HG03439 (cell line): ENCODE measurements around the gene SLC30A3.
"Not testable (repeated sequence)": the region's sequence is repeated elsewhere in the genome, so short reads cannot be mapped to it uniquely, and the experiment has no call there.

Experiments
- ATAC-seq: cut with Tn5 transposase; IDR thresholded peaks from one replicate; pipeline ENCODE4 v1.9.1; 2021; ENCODE audit warnings: mild to moderate bottlenecking, moderate library complexity; ENCODE audit not compliant: unreplicated experiment

SLC30A3 gene

DNA sequence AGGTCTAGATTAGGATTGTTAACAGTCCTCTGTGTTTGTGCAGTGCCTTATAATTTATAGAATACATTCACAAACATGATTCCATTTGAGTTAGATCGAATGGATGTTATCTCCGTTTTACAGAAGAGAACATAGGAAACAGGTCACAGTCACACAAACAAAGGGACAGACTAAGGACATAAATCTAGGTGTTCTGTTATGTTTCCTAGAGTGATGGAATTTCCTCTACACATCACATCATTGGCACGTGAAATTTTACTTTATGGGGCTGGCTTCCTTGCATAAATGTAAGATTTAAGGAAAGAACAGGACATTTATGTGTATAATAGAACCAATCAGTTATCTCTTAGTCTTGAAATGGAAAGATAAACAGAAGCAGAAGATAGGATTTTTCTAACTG lies 25.8 kb upstream of the SLC30A3 start:
- ATAC-seq: no peak

DNA sequence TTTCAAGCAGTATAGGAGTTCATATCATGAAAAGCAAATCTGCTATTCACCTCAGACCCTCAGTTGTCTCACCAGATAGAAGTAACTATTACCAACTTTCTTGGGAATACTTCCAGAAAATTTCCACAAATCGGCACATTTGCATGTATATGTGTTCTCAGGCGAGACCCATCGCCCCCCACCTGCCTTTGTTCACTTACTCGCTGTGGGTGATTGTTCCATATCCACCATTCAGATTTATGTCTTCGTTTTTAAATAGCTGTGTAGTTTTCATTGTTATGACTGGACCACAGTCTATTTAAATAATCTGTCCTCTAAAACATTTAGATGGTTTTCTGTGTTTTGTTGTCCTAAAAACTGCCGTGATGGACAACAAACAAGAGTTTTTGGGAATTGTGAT lies 22.6 kb upstream of the SLC30A3 start:
- ATAC-seq: no peak

DNA sequence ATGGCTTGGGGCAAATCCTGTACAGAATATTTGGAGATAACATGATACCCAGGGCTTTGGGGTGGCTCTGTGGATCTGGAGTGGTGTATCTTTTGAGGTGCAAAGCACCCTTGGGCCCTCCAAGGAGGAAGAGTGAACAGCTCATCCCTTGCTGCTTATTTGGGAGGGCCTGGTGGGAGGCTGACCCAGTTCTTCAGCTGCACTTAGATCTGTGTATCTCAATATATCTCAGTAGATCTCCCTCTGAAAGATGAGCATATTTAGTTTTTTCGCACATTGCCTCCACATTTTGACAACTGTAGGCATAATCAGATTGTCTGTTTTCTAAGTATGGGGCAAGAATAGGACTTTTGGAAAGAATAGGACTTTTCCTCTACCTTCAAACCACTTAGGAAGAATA lies 22.1 kb upstream of the SLC30A3 start:
- no peak for ATAC-seq

DNA sequence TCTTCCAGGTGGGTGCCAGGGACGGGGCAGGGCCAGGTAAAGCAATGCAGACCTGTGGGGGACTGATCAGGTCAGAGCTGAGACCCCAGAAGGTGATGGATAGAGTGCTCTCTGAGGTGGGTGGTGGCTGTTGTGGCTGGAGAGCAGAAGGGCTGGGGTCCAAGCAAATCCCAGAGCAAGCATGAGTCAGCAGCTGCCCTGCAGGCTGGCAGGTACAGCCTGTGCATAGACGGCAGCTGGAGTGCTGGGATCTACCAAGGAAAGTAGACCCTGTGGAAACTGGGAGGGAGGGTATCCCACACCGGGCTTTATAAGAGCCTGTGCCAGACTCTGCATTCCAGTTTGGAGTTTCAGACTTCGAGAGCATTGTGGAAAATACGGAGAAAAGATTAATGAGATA lies 20.0 kb upstream of the SLC30A3 start:
- no peak for ATAC-seq

DNA sequence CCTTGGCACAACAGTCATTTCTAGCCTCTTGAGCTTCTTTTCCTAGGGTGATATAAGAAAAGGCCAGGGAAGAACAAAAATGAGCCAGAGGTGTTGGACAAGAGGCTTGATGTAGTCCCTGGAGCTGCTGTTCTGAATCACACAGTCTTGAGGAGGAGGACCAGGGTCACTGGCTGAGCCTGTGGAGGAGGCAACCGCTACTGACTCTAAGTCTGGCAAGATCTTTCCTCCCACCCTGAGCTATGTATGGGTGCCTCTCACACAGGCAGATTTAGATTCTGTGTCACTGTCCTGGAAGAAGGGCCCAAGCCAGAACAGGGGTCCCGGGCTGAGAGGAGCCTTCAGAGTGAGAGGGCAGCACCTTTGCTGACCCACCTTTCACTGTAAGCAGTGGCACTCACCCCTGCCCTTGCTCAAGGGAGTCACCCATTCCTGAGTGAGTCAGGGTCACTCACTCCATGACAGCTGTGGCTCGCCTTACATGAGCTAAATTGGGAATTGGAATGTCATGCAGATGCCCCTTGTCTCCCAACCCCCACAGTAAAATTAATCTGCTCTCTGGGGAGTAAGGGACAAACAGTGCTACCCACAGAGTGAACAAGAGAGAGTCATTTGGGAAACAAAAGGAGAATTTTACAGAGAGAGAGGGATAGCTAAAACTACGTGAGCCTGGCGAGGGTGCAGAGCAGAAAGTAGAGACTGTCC lies 19.2 kb upstream of the SLC30A3 start, which contains the start of gene TRIM54:
Gene TRIM54, plus strand, starts transcription at position 575 of the 705 bp plus-strand sequence. CDS start 303 bp downstream, outside the sequence.
- no peak for ATAC-seq

DNA sequence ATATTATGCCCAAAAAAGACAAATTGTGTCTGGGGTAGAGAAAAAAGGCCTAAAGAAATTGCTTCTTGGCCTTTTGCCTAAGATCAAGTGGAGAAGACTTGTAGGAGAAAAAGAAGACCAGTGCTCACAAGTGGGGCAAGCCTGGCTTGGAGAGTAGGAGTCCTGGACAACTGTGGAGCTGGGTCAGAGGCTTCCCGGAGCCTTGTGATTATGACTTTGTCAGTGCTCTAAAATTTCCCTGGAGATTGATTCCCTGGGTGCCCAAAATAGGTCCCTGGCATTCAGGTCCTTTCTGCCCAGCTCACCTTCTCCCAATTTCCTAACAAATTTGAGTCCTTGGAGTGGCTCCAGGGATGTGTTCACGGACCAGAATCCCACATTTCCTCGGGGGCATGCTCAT lies 18.6 kb upstream of the SLC30A3 start:
- no peak for ATAC-seq

DNA sequence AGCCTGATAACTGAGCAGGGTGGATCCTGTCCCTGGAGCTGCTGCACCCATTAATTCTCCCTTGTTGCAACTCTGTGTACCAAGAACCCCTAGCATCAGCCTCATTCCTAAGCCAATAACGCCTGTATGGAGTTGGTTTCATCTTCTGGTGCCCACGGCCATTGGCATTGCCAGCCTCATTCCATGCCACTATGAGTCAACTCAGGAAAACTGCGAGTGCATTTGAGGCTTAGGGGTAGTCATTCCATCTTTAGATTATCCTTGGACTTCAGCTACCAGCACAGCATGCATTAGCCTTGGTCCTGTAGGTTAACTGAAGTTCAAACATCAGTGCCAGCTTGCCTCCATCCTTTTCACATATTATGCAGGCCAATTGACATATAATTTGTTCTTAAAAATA lies 18.0 kb upstream of the SLC30A3 start:
- no peak for ATAC-seq

DNA sequence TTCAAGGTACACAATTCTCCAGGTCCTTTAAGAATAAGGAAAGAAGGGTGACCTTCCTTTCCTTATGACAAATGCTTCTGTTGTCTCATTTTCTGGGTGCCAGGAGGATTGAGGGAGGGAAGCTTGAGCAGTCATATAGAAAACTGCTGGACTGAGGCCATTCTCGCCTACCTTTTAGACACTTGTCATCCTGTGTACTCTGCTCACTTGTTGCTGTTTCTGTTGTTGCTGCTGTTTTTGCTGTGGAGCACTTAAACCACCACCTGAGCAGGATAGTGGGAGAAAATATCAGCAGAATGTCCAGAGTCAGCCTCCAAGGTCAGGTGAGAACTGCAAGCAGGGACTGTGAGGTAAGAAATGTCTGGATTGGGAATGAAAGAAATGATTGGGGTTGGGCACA lies 15.2 kb upstream of the SLC30A3 start:
- ATAC-seq: no peak

DNA sequence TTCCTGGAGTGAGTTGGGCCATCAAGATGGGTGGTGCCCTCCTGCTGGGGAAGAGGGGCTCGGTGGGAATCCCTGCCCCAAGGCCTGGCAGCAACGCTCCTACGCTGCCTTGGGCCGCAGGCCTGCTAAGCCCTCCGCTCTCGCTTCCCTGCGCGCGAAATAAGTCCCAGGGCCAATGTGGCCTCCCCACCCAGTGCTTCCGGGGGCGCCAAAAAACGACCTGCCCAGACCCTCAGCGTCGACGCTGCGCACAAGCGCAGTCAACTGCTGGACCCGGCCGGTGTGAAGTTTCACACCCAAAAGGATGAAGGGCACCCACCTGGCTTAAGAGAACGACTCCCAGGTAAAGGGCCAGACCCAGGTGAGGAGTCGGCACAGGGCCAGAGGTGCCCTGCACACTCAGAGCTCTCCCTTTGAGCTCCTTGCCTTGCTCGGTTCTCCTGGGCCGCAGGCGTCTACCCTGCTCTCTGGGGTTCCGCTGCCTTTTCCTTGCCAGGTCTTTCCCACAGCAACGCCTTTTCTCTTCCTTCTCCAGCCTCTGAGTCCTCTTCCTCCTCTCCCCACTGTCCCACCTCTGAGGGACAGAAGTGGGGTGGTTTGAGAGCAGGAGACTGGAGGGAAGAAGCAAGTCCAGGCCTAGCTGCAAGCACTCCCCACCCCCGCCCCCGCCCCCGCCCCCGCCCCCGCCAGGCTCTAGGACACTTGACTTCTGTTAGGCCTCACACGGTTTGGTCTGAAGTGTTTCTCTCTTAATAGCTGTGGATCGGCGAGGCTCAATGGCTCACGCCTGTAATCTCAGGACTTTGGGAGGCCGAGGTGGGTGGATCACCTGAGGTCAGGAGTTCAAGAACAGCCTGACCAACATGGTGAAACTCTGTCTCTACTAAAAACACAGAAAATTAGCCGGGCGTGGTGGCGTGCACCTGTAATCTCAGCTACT lies 12.6 kb upstream of the SLC30A3 start, which contains the start of gene DNAJC5G:
Gene DNAJC5G, plus strand, starts transcription at position 223 of the 940 bp plus-strand sequence. CDS start 1,296 bp downstream, outside the sequence.
- no peak for ATAC-seq

DNA sequence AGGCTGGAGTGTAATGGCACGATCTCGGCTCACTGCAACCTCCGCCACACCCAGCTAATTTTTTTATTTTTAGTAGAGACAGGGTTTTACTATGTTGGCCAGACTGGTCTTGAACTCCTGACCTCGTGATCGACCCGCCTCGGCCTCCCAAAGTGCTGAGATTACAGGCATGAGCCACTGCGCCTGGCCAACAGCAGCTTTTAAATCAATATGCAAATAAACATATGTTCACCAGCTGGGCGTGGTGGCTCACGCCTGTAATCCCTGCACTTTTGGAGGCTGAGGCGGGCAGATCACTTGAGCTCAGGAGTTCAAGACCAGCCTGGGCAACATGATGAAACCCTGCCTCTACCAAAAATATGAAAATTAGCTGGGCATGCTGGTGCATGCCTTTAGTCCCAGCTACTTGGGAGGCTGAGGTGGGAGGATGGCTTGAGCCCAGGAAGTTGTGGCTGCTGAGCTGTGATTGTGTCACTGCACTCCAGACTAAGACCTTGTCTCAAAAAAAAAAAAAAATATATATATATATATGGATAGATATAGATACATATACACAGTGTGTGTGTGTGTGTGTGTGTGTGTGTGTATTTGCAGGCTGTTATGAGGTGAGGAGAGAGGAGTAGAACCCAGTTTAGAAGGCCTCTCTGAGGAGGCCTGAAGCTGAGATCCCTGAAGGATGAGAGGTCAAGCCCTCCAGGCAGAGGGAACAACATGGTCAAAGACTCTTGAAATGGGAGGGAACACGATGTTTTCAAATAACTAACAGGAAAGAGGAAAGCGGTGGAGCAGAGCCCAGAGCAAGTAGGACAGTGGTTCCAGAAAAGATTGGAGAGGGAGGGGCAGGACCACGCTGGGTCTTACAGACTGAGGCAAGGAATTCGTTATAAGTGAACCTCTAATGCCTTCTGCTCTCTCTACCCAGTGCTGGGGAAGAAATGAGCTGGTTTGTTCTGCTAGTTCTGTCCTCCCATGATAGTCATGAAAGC lies 10.0 kb upstream of the SLC30A3 start:
- ATAC-seq: not testable (repeated sequence)

DNA sequence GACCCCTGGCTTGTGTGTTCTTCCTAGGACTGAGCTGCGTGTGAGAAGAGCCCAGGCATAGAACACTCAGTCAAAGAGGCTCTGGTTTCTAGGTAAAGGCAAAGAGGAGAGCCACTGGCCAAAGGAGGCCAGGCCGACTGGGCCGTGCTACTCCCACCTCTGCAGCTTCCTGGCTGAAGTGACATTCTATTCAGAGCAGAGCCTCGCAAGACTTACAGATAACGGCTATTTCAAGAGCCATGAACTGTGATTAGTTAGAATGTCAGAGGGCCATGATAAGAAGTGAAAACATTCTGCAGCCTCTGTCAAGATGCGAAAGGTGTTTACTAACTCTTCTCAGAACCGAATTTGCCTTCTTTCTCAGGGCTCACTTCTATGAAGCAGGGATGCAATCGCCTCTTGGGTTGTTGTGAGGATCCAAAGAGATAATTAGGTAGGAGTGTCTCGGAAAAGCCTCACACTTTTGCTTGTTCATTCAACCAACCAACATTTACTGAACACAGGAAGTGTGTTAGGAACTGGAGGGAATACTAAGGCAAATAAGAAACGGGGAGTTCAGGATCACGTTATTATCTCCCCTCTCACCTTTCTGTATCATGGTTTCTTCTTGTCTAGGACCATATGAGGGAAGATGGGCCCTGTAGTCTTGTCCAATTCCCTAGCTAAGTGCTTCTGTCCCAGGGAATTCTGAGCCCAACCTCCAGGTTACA lies 8.9 kb upstream of the SLC30A3 start:
- ATAC-seq: no peak

DNA sequence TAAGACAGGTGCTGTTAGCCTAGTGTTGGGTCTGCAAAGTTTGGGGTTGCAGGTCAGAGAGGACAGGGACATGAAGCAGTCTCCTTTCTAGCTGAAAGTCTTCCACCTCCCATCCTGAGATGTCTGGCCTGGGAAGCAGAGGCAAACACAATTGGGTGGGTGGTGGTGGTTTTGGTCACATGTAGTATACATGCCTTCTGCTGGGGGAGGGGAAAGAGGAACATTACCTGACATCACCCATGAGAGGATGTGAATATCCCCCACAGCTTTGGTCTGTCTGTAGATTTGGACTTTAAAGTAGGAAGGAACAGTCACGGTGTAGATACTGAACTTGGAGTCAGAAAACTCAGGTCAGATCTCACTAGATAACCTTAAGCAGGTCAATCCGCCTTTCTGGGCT lies 7.8 kb upstream of the SLC30A3 start:
- no peak for ATAC-seq

DNA sequence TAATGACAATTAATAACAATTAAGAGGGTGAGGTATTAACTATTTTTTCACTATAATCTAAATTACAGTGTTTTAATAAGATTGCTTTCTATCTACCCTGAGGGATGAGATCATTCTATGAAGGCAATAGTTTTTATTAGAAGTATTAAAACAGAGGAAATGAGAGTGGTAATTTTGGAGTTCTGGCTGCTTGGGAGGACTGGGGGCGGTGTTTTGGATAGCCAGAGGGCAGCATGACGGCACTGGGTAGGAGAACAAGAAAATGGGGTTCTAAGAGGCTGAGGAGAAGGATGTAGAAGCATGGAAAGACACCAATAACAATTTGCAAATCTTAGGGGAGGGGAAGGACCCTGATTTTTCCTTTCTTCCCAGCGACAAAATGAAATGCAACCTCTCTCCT lies 7.3 kb upstream of the SLC30A3 start:
- no peak for ATAC-seq

DNA sequence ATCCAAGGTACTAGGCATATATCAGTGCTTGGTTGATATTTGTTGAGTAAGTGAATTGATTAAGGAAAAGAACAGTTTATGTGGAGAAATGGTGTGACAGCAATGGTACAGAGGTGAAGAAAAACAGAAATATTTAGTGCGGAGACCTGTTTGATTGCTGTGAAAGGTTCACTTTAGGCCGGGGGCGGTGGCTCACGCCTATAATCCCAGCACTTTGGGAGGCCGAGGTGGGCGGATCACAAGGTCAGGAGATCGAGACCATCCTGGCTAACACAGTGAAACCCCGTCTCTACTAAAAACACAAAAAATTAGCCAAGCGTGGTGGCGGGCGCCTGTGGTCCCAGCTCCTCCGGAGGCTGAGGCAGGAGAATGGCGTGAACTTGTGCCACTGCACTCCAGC lies 5.4 kb upstream of the SLC30A3 start:
- ATAC-seq: not testable (repeated sequence)

DNA sequence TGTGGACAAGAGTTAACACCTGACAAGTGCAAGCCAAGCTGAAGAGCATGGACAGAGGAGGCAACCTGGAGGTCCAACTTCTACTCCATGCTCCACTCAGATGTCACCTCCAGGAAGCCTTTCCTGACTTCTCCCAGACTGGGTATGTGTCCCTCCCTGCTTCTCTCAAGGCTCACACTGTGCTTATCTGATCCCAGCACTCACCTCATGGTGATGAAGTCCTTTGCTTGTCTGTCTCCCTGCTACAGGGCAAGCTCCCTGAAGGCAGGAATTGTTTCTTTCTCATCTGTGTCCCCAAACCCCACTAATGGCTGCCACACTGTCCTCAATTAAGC lies 2.7 kb upstream of the SLC30A3 start:
- no peak for ATAC-seq

DNA sequence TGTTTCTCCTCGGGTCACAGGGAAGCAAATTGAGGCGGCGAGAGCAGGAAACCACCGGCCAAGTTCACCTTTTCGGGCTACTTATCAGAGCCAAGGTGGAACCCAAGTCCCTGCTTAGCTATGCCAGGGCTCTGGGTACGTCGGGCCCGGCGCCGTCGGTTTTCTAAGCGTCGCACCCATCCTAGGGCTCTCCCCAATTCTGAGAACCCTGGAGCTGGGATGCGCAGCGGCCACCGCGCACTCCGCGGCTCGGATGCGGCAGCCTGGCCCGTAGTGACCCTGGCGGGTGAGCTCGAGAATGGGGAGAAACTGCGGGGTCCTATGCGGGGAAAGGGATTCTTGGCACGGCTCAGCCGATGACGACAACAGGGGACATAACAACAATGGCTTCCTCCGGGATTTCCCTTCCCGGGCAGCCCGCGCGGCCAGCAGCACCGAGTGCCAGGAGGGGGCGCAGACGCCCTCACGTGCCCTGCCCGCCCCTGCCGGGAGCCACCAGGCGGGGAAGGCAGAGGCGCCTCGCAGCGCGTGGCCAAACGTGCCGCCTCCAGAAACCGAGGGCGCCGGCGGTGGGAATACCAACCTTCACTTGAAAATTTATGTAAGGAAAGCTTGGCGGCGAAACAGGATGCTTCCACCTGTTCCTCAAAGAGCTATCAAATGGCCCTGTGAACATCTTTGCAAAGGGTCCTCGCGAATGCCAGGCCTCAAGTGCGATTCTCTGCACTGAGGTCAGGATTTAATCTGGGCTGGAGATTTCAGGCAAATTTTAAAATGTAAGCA lies 2.1 kb upstream of the SLC30A3 start:
- ATAC-seq: no peak

DNA sequence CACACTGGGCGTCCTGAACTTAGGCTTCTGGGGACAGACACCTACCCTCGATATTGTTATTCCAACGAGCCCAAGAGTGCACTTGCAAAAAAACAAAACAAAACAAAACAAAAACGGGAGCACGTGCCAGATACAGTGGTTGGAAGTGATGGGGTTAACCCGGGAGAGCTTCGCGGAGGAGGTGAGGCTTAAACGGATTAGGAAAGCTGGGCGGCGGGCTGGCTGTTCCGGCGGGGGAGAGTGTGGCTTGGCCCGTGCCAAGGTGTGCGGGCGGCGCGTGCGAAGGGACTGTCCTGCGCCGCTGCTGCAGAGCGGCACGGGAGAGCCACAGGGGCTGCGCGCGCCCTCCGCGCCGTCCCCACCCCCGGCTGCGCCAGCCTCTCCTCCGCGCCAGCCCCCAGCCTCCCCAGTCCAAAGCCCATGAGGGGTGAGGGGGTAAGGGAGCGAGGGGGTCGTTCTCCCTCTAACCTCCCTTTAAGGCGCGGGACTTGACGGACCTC lies 1.5 kb upstream of the SLC30A3 start:
- ATAC-seq: no peak

DNA sequence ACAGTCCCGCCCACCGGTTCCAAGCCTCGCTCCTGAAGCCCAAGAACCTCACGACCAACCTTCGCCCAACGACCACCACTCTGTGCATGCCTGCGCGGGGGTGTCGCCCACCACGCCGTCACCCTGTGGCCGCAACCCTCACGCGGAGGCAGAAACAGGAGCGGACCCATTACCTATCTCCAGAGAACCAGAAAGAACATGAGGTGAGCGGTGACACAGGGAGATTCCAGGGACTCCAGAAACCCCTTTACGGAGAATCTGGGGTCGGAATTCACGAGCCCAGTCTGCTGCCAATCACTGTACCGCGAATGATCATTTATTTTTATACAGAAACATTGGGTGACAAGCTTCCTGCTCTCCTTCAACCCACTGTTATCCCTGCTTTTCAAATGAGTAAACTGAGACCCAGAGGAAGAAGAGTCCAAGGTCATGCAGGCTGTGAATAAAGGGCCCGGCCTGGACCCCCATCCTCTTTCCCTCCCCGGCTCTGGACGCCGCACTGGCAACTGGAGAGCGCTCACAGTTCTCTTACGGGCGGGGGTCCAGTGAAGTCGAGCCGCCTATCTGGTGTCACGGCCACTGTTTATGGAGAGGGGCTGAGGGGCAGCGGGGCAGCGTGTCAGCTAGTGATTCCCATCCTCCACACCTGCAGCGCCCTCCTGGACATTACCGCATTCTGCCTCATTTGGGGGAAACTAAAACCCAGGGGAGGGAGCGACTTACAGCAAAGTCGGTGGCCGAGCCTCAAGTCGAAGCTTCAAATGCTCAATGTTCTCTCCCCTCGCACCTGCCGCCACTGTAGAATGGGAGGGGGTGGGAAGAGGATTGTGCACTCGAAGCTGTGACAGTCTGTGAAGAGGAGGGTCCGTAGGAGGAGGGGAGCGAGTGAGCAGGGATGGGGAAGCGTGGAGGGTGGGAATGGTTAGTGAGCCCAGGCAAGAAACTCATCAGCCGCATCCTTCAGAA lies 723 bp upstream of the SLC30A3 start:
- no peak for ATAC-seq
